SK-N-SH (cell line): ENCODE results near the gene GPATCH11. TPM values are rescaled to one million over a fixed set of nuclear protein-coding genes. Genes with fewer than 3 reads are reported as not detected.

Source experiments
- CTCF ChIA-PET: fragments of 300-600, 350-600 bp; formaldehyde crosslinking; extraction: SDS; loops from one replicate; lab custom pipeline; 2021; lab: Yijun Ruan, JAX
- POLR2A ChIA-PET: fragments of 350-600 bp; sonication (Branson Sonifier 250); formaldehyde crosslinking; extraction: SDS; loops from one replicate; lab custom pipeline; 2020; ENCODE audit warnings: antibody characterized with exemption, inconsistent platforms; lab: Yijun Ruan, JAX
- DNase-seq: peaks from one replicate; pipeline ENCODE4 v3.0.0; 2012
- H2AFZ ChIP-seq: fragments of 200-600 bp; sonication (generic); 2 replicates; pipeline ENCODE4 v1.8.1; 2016; ENCODE audit warnings: antibody characterized with exemption, mild to moderate bottlenecking, low read depth
- H3F3A ChIP-seq: fragments of 200-600 bp; sonication (generic); replicated peaks from 2 replicates; pipeline ENCODE3; 2016; ENCODE audit warnings: antibody characterized with exemption, mild to moderate bottlenecking; ENCODE audit not compliant: insufficient read depth
- H3K27ac ChIP-seq, 2 experiments: fragments of 200-500 bp in 1 of 2; fragments of 200-600 bp in 1 of 2; sonication (Bioruptor generic) in 1 of 2; sonication (generic), shearing (Covaris generic) in 1 of 2; 2 replicates each; pipeline versions ENCODE4 v1.5.1 to v1.6.1; 2014 to 2016; ENCODE audit warnings: low read depth in 2 of 2, inconsistent platforms in 1 of 2, low read length in 1 of 2, mild to moderate bottlenecking in 1 of 2, mixed read lengths in 1 of 2
- H3K27me3 ChIP-seq: fragments of 200-600 bp; sonication (generic), shearing (Covaris generic); 2 replicates; pipeline ENCODE4 v1.6.1; 2016; ENCODE audit warnings: mixed run types; ENCODE audit not compliant: insufficient read depth
- H3K36me3 ChIP-seq, 2 experiments: fragments of 200-500 bp in 1 of 2; fragments of 200-600 bp in 1 of 2; sonication (Bioruptor generic) in 1 of 2; sonication (generic) in 1 of 2; replicated peaks in 1 of 2; 2 replicates each; pipeline versions ENCODE3 to v1.5.1; 2014 to 2016; ENCODE audit warnings: low read length in 1 of 2, mild to moderate bottlenecking in 1 of 2; ENCODE audit not compliant: insufficient read depth in 2 of 2, control insufficient read depth in 1 of 2
- H3K4me1 ChIP-seq, 2 experiments: fragments of 200-500 bp in 1 of 2; fragments of 200-600 bp in 1 of 2; sonication (Bioruptor generic) in 1 of 2; sonication (generic), shearing (Covaris generic) in 1 of 2; 2 replicates each; pipeline versions ENCODE4 v1.5.1 to v1.6.1; 2014 to 2016; ENCODE audit warnings: low read depth in 1 of 2, low read length in 1 of 2, mixed run types in 1 of 2; ENCODE audit not compliant: insufficient read depth in 2 of 2, control insufficient read depth in 1 of 2
- H3K4me2 ChIP-seq: fragments of 200-600 bp; sonication (generic), shearing (Covaris generic); 2 replicates; pipeline ENCODE4 v1.6.1; 2017; ENCODE audit warnings: mixed run types
- H3K4me3 ChIP-seq, 2 experiments: fragments of 200-500 bp in 1 of 2; fragments of 200-600 bp in 1 of 2; sonication (Bioruptor generic) in 1 of 2; sonication (generic), shearing (Covaris generic) in 1 of 2; 2 replicates each; pipeline versions ENCODE4 v1.5.1 to v1.8.1; 2014 to 2016; ENCODE audit warnings: low read depth in 2 of 2, inconsistent platforms in 1 of 2, low read length in 1 of 2, mild to moderate bottlenecking in 1 of 2, mixed read lengths in 1 of 2, moderate library complexity in 1 of 2
- H3K79me2 ChIP-seq: fragments of 200-600 bp; sonication (generic); 2 replicates; pipeline ENCODE4 v1.8.1; 2017; ENCODE audit warnings: mild to moderate bottlenecking; ENCODE audit not compliant: insufficient read depth
- H3K9ac ChIP-seq: fragments of 200-600 bp; sonication (generic); 2 replicates; pipeline ENCODE4 v1.6.1; 2017; ENCODE audit warnings: mixed run types
- H3K9me2 ChIP-seq: fragments of 200-600 bp; sonication (generic); 2 replicates; pipeline ENCODE4 v1.6.1; 2017; ENCODE audit warnings: mixed run types
- H3K9me3 ChIP-seq: fragments of 200-600 bp; sonication (generic); 2 replicates; pipeline ENCODE4 v1.6.1; 2017; ENCODE audit warnings: mixed run types, mild to moderate bottlenecking, moderate library complexity
- H4K20me1 ChIP-seq: fragments of 200-600 bp; sonication (generic); 2 replicates; pipeline ENCODE4 v1.6.1; 2017; ENCODE audit warnings: mild to moderate bottlenecking, mixed run types; ENCODE audit not compliant: insufficient read depth
- ELF1 ChIP-seq: IDR thresholded peaks from 2 replicates; pipeline ENCODE4 v1.4.0; 2012
- EP300 ChIP-seq, 2 experiments: IDR thresholded peaks; 2 replicates each; pipeline versions ENCODE4 v1.4.0 to v1.6.1; 2012; ENCODE audit warnings: borderline replicate concordance in 1 of 2, low read depth in 1 of 2, low read length in 1 of 2
- FOSL2 ChIP-seq: IDR thresholded peaks from 2 replicates; pipeline ENCODE4 v1.4.0; 2012; ENCODE audit warnings: low read depth, mild to moderate bottlenecking, moderate library complexity, borderline replicate concordance
- FOXJ3 ChIP-seq: sonication (generic); formaldehyde crosslinking; IDR thresholded peaks from 2 replicates; pipeline ENCODE4 v1.5.1; 2020; ENCODE audit warnings: mild to moderate bottlenecking, missing genetic modification reagents
- FOXM1 ChIP-seq: IDR thresholded peaks from 2 replicates; pipeline ENCODE4 v1.4.0; 2012; ENCODE audit warnings: low read depth, mild to moderate bottlenecking
- GABPA ChIP-seq: IDR thresholded peaks from 2 replicates; pipeline ENCODE4 v1.4.0; 2012; ENCODE audit warnings: low read depth, mild to moderate bottlenecking
- GATA2 ChIP-seq: sonication (generic); formaldehyde crosslinking; IDR thresholded peaks from 2 replicates; pipeline ENCODE4 v1.5.0; 2020; ENCODE audit warnings: mild to moderate bottlenecking, missing genetic modification reagents
- MXI1 ChIP-seq: IDR thresholded peaks from 2 replicates; pipeline ENCODE4 v1.6.1; 2012; ENCODE audit warnings: mild to moderate bottlenecking, low read depth, low read length, improper control_type of control experiment
- NFIC ChIP-seq: IDR thresholded peaks from 2 replicates; pipeline ENCODE4 v1.4.0; 2012; ENCODE audit warnings: borderline replicate concordance
- NRF1 ChIP-seq: IDR thresholded peaks from 2 replicates; pipeline ENCODE4 v1.6.1; 2012; ENCODE audit warnings: low read depth, mild to moderate bottlenecking, low read length
- POLR2AphosphoS5 ChIP-seq: IDR thresholded peaks from 2 replicates; pipeline ENCODE4 v1.6.1; 2012; ENCODE audit warnings: low read depth, low read length
- RAD21 ChIP-seq: IDR thresholded peaks from 2 replicates; pipeline ENCODE4 v1.6.1; 2012; ENCODE audit warnings: mild to moderate bottlenecking, low read length
- RCOR1 ChIP-seq: fragments of 150-350 bp; IDR thresholded peaks from 2 replicates; pipeline ENCODE4 v1.6.1; 2017; ENCODE audit warnings: antibody characterized with exemption, low read length
- RFX5 ChIP-seq: IDR thresholded peaks from 2 replicates; pipeline ENCODE4 v1.6.1; 2012; ENCODE audit warnings: mild to moderate bottlenecking, improper control_type of control experiment, low read length
- SIN3A ChIP-seq: IDR thresholded peaks from 2 replicates; pipeline ENCODE4 v1.6.1; 2012; ENCODE audit warnings: low read depth, mild to moderate bottlenecking, low read length, moderate library complexity, borderline replicate concordance
- TEAD4 ChIP-seq: IDR thresholded peaks from 2 replicates; pipeline ENCODE4 v1.4.0; 2012; ENCODE audit warnings: mild to moderate bottlenecking, borderline replicate concordance; ENCODE audit not compliant: insufficient read depth
- WGBS: methylation state at CpG from one replicate; pipeline ENCODE4 v1.1.6; 2017; ENCODE audit warnings: low lambda C conversion rate; 5-methylcytosine and 5-hydroxymethylcytosine counted together
- polyA plus RNA-seq, 3 experiments: library from polyadenylated mRNA; depleted of rRNA; stranded (reverse); fragments of >200 nt; gene quantifications; 2 replicates each; pipeline ENCODE4 v1.2.3, GENCODE V29; 2012
- TF ChIP-seq, protein P1 (sequence below): IDR thresholded peaks from 2 replicates; pipeline ENCODE4 v1.6.1; 2012; ENCODE audit warnings: mild to moderate bottlenecking, low read depth, low read length, moderate library complexity
- TF ChIP-seq, protein P2 (sequence below): fragments of 150-350 bp; IDR thresholded peaks from 2 replicates; pipeline ENCODE4 v1.6.1; 2017; ENCODE audit warnings: antibody characterized with exemption, low read length, low read depth, borderline replicate concordance
- TF ChIP-seq, protein P3 (sequence below): IDR thresholded peaks from 2 replicates; pipeline ENCODE4 v1.4.0; 2012; ENCODE audit warnings: low read depth, borderline replicate concordance
- TF ChIP-seq, protein P4 (sequence below): IDR thresholded peaks from 2 replicates; pipeline ENCODE4 v1.4.0; 2012; ENCODE audit warnings: low read depth

The GPATCH11 gene
- polyA plus RNA-seq, 1 of the 3 experiments (the other 2 are of a cell fraction), result 2.9 TPM

DNA sequence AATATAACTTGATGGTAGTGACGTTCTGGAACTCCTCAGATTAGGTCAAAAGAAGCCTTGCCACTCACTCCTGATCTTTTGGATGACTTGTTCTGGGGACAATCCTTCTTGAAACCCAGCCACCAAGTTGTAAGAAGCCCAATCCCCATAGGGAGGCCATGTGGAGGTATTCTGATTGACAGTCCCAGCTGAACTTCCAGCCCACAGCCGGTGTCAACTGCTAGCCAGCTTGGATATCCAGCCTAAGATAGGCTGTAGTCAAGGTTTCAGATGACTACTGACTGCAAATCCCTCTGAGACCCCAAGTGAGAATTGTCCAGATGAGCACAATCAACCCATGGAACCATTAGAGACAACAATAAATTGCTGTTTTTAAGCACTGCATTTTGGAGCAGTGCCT is 41.1 kb downstream of the GPATCH11 start:
- Histone ChIP-seq H4K20me1 (no peaks in the 10 kb centered on the region), H3K4me3 (no peak overlapping the region), H3K9ac (no peak overlapping the region), H3K4me1 (no peaks in the 10 kb centered on the region), H2AFZ (no peak overlapping the region), H3F3A (peaks cover 4% of the 10 kb centered on the region), H3K27me3 (no peaks in the 10 kb centered on the region), H3K9me2 (no peaks in the 10 kb centered on the region), H3K4me2 (no peak overlapping the region), H3K79me2 (no peaks in the 10 kb centered on the region), H3K36me3 (peaks cover 50 to 52% of the 10 kb centered on the region in 2 experiments), H3K27ac (no peak overlapping the region), H3K9me3 (no peaks in the 10 kb centered on the region)
- POLR2A ChIA-PET, result no interaction called here
- 95% methylated on average over 2 of the region's 2 CpGs for WGBS
- TF ChIP-seq MXI1 (no peak), RFX5 (no peak), NRF1 (no peak), GABPA (no peak), RCOR1 (no peak), FOSL2 (no peak), EP300 (IDR thresholded peaks at IDR 0.05; ENCODE audit: borderline replicate concordance in 1 of 2, low read depth in 1 of 2, low read length in 1 of 2) (no peak), SIN3A (no peak), POLR2AphosphoS5 (no peak), ELF1 (no peak), NFIC (no peak), FOXJ3 (CRISPR knock-in tag) (no peak), FOXM1 (no peak), RAD21 (no peak), TEAD4 (no peak), GATA2 (CRISPR knock-in tag) (no peak)
- TF ChIP-seq, protein P1, sequence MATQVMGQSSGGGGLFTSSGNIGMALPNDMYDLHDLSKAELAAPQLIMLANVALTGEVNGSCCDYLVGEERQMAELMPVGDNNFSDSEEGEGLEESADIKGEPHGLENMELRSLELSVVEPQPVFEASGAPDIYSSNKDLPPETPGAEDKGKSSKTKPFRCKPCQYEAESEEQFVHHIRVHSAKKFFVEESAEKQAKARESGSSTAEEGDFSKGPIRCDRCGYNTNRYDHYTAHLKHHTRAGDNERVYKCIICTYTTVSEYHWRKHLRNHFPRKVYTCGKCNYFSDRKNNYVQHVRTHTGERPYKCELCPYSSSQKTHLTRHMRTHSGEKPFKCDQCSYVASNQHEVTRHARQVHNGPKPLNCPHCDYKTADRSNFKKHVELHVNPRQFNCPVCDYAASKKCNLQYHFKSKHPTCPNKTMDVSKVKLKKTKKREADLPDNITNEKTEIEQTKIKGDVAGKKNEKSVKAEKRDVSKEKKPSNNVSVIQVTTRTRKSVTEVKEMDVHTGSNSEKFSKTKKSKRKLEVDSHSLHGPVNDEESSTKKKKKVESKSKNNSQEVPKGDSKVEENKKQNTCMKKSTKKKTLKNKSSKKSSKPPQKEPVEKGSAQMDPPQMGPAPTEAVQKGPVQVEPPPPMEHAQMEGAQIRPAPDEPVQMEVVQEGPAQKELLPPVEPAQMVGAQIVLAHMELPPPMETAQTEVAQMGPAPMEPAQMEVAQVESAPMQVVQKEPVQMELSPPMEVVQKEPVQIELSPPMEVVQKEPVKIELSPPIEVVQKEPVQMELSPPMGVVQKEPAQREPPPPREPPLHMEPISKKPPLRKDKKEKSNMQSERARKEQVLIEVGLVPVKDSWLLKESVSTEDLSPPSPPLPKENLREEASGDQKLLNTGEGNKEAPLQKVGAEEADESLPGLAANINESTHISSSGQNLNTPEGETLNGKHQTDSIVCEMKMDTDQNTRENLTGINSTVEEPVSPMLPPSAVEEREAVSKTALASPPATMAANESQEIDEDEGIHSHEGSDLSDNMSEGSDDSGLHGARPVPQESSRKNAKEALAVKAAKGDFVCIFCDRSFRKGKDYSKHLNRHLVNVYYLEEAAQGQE, result no peak
- TF ChIP-seq, protein P2, sequence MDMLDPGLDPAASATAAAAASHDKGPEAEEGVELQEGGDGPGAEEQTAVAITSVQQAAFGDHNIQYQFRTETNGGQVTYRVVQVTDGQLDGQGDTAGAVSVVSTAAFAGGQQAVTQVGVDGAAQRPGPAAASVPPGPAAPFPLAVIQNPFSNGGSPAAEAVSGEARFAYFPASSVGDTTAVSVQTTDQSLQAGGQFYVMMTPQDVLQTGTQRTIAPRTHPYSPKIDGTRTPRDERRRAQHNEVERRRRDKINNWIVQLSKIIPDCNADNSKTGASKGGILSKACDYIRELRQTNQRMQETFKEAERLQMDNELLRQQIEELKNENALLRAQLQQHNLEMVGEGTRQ, result no peak
- TF ChIP-seq, protein P3, sequence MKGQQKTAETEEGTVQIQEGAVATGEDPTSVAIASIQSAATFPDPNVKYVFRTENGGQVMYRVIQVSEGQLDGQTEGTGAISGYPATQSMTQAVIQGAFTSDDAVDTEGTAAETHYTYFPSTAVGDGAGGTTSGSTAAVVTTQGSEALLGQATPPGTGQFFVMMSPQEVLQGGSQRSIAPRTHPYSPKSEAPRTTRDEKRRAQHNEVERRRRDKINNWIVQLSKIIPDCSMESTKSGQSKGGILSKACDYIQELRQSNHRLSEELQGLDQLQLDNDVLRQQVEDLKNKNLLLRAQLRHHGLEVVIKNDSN, result no peak
- TF ChIP-seq, protein P4, sequence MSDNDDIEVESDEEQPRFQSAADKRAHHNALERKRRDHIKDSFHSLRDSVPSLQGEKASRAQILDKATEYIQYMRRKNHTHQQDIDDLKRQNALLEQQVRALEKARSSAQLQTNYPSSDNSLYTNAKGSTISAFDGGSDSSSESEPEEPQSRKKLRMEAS, result no peak
- CTCF ChIA-PET, result interaction anchor here (0.7 kb wide), 2 partner anchors 19 to 240 kb away, joined by 3 read pairs; no protein-coding TSS in a partner anchor
- no peak for DNase-seq
